NT2/D1 (cell line): ENCODE measurements around the gene CNGA2.

Experiments
- SUZ12 ChIP-seq: IDR thresholded peaks from 2 replicates; pipeline ENCODE4 v1.6.1; 2011; ENCODE audit not compliant: insufficient read length, insufficient read depth; ENCODE audit errors: extremely low read depth
- YY1 ChIP-seq: IDR thresholded peaks from 2 replicates; pipeline ENCODE4 v1.6.1; 2011; ENCODE audit not compliant: insufficient read length, insufficient read depth
- ZNF274 ChIP-seq: IDR thresholded peaks from 2 replicates; pipeline ENCODE4 v1.6.1; 2011; ENCODE audit warnings: mild to moderate bottlenecking, low read depth, low read length

DNA sequence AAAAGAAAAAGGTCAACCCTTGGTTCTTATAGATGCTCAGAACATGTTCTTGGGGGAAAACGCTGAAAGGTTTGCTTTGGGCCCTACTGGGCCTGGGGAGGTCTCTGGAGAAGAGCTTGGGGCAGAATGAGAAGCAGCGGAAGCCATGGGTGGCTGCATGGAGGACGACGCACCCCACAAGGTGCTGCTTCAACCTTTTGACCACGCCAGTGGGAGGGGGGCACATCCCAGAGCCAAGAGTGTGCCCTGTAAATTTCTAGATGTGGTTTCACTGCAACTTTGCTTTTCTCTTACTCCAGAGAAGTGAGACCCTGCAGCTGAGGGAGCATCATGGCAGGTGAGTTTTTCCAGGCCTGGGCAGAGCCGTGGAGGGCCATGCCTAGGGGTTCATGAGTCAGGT, 36.1 kb upstream of the CNGA2 start:
- TF ChIP-seq ZNF274 (no peak), SUZ12 (no peak), YY1 (no peak)
